ENCODE data around the gene GPRIN3.

DNA sequence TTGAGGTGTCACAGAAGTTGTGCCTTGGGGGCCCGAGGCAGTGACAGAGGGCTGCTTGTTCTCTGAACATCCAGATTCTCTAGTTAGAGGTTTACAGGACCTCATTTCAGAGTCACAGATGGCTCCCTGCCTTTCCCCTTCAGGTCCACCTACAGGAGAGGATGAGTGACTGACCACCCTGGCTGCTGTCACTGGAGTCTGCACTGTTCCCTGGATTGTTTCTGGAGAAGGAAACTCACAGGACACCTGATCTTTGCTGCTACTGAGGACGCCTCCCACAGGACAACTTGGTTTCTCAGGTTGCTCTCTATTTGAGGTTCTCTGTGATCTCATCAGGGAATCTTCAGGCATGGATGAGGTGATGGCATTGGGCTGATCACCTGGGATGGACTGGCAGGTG is 58.3 kb downstream of the GPRIN3 start:
- TF ChIP-seq EZH2phosphoT487 (IDR thresholded peaks at IDR 0.05; ENCODE audit: insufficient read depth, low read depth) (no peak), EZH2 (IDR thresholded peaks at IDR 0.05; ENCODE audit: insufficient read depth, poor library complexity, severe bottlenecking) (no peak)

Data from GM23248 (cell line).